ENCODE results near the gene COL16A1. TPM values are rescaled to one million over a fixed set of nuclear protein-coding genes. Genes with fewer than 3 reads are reported as not detected.

Gene COL16A1
- total RNA-seq, 1 experiment from 2014 or later, result 6.2 TPM

DNA sequence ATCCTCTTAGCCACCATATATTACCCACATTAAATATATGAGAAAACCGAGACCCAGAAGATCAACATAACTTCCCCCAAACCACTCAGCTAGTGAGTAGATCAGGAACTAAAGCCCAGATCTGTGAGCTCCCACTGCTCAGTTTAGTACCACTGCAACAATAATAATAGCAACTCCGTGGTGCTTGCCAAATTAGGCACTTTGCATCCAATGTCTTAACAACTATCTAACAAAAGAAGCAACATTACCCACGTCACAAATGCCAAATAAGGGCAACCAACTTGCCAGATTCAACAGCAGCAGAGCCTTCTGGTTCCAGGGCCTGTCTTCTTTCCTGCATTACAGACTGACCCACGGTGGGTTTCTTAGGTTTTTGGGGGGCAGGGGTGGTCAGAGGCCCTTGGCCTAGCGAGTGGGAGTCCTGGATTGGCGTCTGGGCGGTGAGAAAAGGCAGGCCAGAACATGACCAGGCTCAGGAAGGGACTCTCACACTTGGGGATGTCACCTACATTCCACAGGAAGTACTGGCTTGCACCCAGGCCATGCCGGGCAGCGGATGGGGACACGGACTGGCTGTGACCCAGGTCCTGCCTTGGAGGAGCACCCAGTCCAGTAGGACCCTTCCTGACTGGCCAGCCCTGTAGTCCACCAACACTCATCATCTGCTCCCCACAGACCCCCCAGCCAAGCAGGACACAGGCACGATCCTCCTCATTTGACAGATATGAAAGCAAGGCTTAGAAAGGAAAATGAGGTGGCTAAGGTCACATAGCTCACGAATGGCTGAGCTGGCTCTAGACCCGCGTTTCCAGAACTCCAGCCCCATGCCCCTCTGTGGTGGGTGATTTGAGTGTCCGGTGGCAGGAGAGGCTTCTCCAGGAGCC lies 81.7 kb downstream of the COL16A1 start:
- no peak overlapping the region for H4K8ac ChIP-seq (replicated peaks; ENCODE audit: insufficient read length, low read depth, low read length)
- no peak overlapping the region for H2BK20ac ChIP-seq (ENCODE audit: low read depth, low read length, poor library complexity, severe bottlenecking)
- H3K9me3 ChIP-seq (ENCODE audit: control insufficient read depth, low read depth, low read length), result no peaks in the 10 kb centered on the region
- peaks cover 5% of the 10 kb centered on the region for H3K23me2 ChIP-seq (ENCODE audit: insufficient read length, low read depth, low read length, poor library complexity, severe bottlenecking)
- no peak overlapping the region for H2BK5ac ChIP-seq (ENCODE audit: insufficient read length, low read length)
- no peak overlapping the region; a peak in 1 of 5 replicates for H3K4me3 Mint-ChIP-seq
- H4K20me1 ChIP-seq (ENCODE audit: control insufficient read depth, insufficient read depth, insufficient read length), result peaks cover 2% of the 10 kb centered on the region
- H3K27me3 Mint-ChIP-seq (ENCODE audit: low read depth), result peaks cover 20% of the 10 kb centered on the region
- no peaks in the 10 kb centered on the region for H3K4me1 ChIP-seq (ENCODE audit: insufficient read depth, low read length)
- no peak overlapping the region for H2BK15ac ChIP-seq (ENCODE audit: low read depth, low read length)
- no peak overlapping the region for H3K14ac ChIP-seq (ENCODE audit: insufficient read depth, low read length)
- DNase-seq, result no peak
- H4K91ac ChIP-seq (ENCODE audit: insufficient read length, low read depth, low read length), result no peak overlapping the region
- H2BK120ac ChIP-seq (ENCODE audit: low read depth, low read length, poor library complexity, severe bottlenecking), result no peak overlapping the region
- H3K79me2 ChIP-seq (ENCODE audit: insufficient read depth, low read length), result no peaks in the 10 kb centered on the region
- H2BK12ac ChIP-seq (ENCODE audit: insufficient read length, low read depth, low read length), result no peak overlapping the region
- peaks cover 3% of the 10 kb centered on the region; the same call in 1 of the 2 replicates for H3K27me3 ChIP-seq (ENCODE audit: insufficient read depth, low read length)
- H3K23ac ChIP-seq (ENCODE audit: insufficient read length, low read depth, low read length), result no peak overlapping the region
- WGBS (ENCODE audit: extremely low coverage, insufficient read length, low lambda C conversion rate), result no CpG with 5 or more reads among the region's 15 CpGs
- no peak overlapping the region for H4K5ac ChIP-seq (ENCODE audit: insufficient read length, low read depth, low read length)
- H3K9ac ChIP-seq (ENCODE audit: extremely low read depth, insufficient read length, low read length), result no peak overlapping the region
- peaks cover 9 to 19% of the 10 kb centered on the region in 2 experiments for H3K4me1 Mint-ChIP-seq
- no peak overlapping the region for H3K4ac ChIP-seq (ENCODE audit: low read depth, low read length)
- no peak overlapping the region for H3K4me2 ChIP-seq (ENCODE audit: insufficient read depth, insufficient read length, low read length)
- no peak overlapping the region for H3K18ac ChIP-seq (ENCODE audit: insufficient read length, low read depth, low read length)
- H3K36me3 Mint-ChIP-seq (ENCODE audit: insufficient read depth in 1 of 3, low read depth in 3 of 3), result no peaks in the 10 kb centered on the region
- no peak overlapping the region for H3T11ph ChIP-seq (ENCODE audit: low read length)
- no peaks in the 10 kb centered on the region for H3K79me1 ChIP-seq (ENCODE audit: insufficient read depth, low read depth, low read length, poor library complexity, severe bottlenecking)
- H2AK5ac ChIP-seq (ENCODE audit: insufficient read length, low read length), result no peak overlapping the region
- peak overlapping the region in 2 of 3 experiments; percentile 77 to 81; a peak in 3 of 7 replicates for H3K27ac Mint-ChIP-seq
- H3K56ac ChIP-seq (ENCODE audit: insufficient read length, low read depth, low read length), result no peak overlapping the region
- H2AFZ ChIP-seq (ENCODE audit: low read length), result no peak overlapping the region
- no peak overlapping the region for H3K27ac ChIP-seq (ENCODE audit: insufficient read length, low read depth, low read length)
- H3K9me3 Mint-ChIP-seq, result no peaks in the 10 kb centered on the region
- TF ChIP-seq, protein P1, sequence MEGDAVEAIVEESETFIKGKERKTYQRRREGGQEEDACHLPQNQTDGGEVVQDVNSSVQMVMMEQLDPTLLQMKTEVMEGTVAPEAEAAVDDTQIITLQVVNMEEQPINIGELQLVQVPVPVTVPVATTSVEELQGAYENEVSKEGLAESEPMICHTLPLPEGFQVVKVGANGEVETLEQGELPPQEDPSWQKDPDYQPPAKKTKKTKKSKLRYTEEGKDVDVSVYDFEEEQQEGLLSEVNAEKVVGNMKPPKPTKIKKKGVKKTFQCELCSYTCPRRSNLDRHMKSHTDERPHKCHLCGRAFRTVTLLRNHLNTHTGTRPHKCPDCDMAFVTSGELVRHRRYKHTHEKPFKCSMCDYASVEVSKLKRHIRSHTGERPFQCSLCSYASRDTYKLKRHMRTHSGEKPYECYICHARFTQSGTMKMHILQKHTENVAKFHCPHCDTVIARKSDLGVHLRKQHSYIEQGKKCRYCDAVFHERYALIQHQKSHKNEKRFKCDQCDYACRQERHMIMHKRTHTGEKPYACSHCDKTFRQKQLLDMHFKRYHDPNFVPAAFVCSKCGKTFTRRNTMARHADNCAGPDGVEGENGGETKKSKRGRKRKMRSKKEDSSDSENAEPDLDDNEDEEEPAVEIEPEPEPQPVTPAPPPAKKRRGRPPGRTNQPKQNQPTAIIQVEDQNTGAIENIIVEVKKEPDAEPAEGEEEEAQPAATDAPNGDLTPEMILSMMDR (conservative IDR thresholded peaks at IDR 0.05), result no peak

Measured in H9 (cell line).